AG10803 (cell line): Measurements from ENCODE around the gene GREM1.
A peak's percentile ranks its signal among the peaks of the same experiment; 100 is the strongest.

Experiments used
- DNase-seq: peaks from one replicate; pipeline ENCODE4 v3.0.0; 2010; ENCODE audit warnings: low read depth
- H3K4me3 ChIP-seq: 2 replicates; pipeline ENCODE4 v1.5.1; 2011; ENCODE audit warnings: mild to moderate bottlenecking, low read length, control low read depth
- TF ChIP-seq, protein P1 (sequence below): conservative IDR thresholded peaks from 2 replicates; pipeline ENCODE4 v1.5.1; 2011; ENCODE audit warnings: mild to moderate bottlenecking, low read length, control low read depth, inconsistent platforms

Gene GREM1

DNA sequence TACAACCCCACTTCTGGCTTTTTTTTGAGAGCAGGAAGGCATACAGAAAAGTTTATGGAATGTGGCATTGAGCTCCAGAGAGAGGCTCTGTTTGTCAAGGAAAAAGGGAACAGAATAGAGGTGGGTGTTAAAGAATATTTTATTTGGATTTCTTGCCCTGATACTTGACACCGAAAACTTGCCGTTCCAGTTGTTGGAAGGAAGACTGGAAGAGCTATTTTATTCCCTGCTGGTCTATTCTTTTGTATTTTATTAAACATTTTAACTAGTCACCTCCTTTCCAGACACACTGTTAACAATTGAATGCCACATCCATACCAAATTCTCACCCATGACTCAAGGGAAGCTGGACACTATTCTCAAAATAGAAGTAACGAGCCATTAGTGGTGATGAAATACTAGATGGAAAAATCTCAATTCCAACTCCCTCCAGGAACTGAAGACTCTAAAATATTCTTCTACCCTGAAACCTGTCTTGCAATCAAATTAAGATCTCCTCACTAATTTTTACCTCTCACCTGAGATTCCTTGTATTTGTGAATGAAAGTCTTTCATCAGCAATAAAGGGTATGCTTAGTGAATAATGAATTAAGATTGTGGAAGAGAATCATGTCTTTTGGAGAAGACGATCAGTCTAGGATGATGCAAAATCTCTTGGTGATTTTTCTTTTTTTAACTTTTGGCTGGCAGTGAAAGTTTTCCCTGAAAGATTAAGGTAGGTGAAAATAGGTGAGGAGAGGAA, 28.5 kb downstream of the GREM1 start:
- TF ChIP-seq, protein P1, sequence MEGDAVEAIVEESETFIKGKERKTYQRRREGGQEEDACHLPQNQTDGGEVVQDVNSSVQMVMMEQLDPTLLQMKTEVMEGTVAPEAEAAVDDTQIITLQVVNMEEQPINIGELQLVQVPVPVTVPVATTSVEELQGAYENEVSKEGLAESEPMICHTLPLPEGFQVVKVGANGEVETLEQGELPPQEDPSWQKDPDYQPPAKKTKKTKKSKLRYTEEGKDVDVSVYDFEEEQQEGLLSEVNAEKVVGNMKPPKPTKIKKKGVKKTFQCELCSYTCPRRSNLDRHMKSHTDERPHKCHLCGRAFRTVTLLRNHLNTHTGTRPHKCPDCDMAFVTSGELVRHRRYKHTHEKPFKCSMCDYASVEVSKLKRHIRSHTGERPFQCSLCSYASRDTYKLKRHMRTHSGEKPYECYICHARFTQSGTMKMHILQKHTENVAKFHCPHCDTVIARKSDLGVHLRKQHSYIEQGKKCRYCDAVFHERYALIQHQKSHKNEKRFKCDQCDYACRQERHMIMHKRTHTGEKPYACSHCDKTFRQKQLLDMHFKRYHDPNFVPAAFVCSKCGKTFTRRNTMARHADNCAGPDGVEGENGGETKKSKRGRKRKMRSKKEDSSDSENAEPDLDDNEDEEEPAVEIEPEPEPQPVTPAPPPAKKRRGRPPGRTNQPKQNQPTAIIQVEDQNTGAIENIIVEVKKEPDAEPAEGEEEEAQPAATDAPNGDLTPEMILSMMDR: no peak
- no peak overlapping the region for H3K4me3 ChIP-seq
- DNase-seq: no peak

DNA sequence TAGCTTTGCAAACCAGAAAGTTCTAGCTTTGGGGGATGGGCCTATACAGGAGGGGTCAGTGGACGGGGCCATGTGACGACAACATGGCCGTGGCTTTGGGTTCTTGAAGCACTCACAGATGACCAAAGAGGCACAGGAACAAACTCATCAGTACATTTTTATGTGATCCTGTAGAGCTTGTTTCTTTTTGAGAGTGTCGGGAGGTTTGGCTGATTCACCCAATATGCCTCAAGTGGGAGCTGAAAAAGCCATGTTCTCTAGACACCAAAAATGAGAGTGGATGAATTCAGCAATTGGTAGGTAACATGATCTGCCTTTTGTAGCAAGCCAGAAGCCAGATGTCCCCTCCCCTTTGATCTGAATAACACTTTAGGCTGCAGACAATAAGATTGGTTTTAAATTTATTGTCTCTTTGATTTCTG, 30.1 kb downstream of the GREM1 start:
- no peak overlapping the region for H3K4me3 ChIP-seq
- TF ChIP-seq, protein P1: no peak
- peak; percentile 66 for DNase-seq

DNA sequence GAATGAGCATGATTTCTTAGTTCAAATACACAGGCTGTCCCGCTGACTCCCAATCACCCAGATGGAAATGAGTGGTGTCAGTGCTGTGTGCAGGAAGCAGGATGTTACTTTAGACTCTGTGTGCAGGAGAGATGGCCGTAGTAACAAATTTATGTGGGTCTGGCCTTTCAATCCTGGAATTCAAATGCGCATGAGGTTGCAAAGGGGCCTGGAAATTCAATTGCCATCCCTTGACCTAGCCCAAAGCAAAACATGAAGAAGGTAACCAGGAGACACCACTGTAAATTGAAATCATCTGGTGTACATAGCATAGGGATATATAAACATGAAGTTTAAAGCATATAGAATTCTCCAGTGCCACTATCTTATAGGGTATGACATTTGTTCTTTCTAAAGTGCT, 33.2 kb downstream of the GREM1 start:
- H3K4me3 ChIP-seq: no peak overlapping the region
- TF ChIP-seq, protein P1: no peak
- no peak for DNase-seq

DNA sequence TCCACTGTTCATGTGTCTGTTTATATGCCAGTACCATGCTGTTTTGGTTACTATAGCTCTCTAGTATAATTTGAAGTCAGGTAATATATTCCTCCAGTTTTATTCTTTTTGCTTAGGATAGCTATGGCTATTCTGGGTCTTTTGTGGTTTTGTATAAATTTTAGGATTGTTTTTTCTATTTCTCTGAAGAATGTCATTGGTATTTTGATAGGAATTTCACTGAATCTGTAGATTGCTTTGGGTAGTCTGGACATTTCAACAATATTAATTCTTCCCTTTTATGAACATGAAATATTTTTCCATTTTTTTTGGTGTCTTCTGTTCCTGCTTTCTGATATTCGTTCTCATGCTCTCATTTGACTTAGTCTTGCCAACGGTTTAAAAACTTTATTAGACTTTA, 39.6 kb downstream of the GREM1 start:
- no peak for DNase-seq
- TF ChIP-seq, protein P1: no peak
- H3K4me3 ChIP-seq: no peak overlapping the region

DNA sequence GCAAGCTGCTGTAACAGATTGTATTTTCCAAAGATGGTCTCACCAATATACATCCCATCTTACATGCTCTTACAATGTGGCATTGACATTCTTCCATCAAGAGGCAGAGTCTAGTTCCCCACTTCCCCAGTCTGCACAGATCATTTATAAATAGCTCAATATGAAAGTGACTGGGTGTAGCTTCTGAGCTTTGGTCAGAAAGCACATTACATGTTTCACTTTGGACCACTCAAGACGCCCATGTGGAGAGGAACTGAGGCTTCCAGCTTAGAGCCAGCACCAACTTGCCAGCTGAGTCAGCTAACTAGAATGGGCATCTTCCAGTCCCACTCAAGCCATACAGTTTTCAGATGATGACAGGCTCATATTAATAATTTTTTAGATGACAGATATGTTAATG, 45.5 kb downstream of the GREM1 start:
- no peak for DNase-seq
- no peak overlapping the region for H3K4me3 ChIP-seq
- TF ChIP-seq, protein P1: no peak

DNA sequence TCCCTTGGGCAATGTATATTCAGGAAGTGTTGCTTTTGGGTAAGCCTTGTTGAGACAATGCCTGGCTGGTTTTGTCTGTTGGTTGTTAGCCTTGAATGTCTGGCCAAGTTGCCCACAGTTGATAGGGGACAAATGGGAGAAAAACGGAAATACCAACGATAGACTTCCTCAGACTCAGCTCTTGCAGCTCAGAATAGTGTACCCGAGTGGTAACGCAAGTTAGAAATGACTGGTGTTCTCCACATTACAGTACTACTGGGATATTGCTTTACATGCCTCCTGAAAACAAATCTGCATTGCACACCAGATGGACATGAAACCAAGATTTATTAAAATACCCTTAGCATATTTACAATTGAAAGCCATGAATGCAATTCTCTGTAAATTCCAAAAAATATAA, 47.4 kb downstream of the GREM1 start:
- no peak overlapping the region for H3K4me3 ChIP-seq
- TF ChIP-seq, protein P1: no peak
- DNase-seq: no peak

DNA sequence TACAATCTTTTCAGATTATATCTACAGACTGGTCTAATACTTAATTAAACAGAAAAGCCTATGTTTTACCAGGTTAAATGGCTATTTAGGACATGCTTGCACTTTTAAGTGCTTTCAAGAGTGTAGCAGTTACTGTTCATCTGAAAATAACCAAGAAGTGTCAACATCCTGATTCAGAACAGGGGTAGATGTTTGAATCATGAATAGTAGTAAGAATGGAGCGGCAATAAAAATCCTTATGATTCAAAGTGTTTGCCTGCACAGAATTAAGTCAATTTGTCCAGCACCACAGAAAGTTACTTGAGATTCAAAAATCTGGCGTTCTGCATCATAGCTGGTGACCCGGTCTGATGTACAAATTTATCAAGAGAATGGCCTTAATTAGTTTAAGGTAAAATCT, 48.3 kb downstream of the GREM1 start:
- H3K4me3 ChIP-seq: no peak overlapping the region
- TF ChIP-seq, protein P1: no peak
- DNase-seq: no peak
